Measurements from ENCODE around the gene QRFP. TPM values are rescaled to one million over a fixed set of nuclear protein-coding genes. Genes with fewer than 3 reads are reported as not detected.

The QRFP gene
- total RNA-seq, 1 donor from 2014 or later: not detected

GRCh38 chr9:130870491-130871381 lies 25.9 kb downstream of the QRFP start:
- ATAC-seq (ENCODE audit: low read depth): peak; percentile 68
- H3K4me3 Mint-ChIP-seq: no peak overlapping the region
- intact Hi-C loops (cut with micrococcal nuclease): loop anchor here (1.0 kb wide), 1 partner anchor 71 kb away; no protein-coding TSS in a partner anchor
- H3K9me3 Mint-ChIP-seq: no peaks in the 10 kb centered on the region
- ChIA-PET CTCF (interaction anchor here (0.9 to 9.3 kb wide), 13 partner anchors 10 to 183 kb away, joined by 3 to 161 read pairs (median 5); no protein-coding TSS in a partner anchor), POLR2A (interaction anchor here (1.9 kb wide), 1 partner anchor 176 kb away, joined by 6 read pairs; no protein-coding TSS in a partner anchor)
- no peak for DNase-seq
- H3K27me3 Mint-ChIP-seq: no peaks in the 10 kb centered on the region
- no peak for TF ChIP-seq CTCF (IDR thresholded peaks at IDR 0.05)
- peaks cover 19% of the 10 kb centered on the region for H3K4me1 Mint-ChIP-seq
- peak overlapping the region; percentile 75 for H3K27ac Mint-ChIP-seq
- peaks cover 47% of the 10 kb centered on the region for H3K36me3 Mint-ChIP-seq (ENCODE audit: low read depth)

- H3K4me1 Mint-ChIP-seq: peaks cover 19% of the 10 kb centered on the region
Observed at GRCh38 chr9:130869250-130869649, 27.4 kb downstream of the QRFP start.

GRCh38 chr9:130868230-130868629 lies 28.4 kb downstream of the QRFP start:
- Mint-ChIP-seq H3K36me3 (ENCODE audit: low read depth) (peaks cover 39% of the 10 kb centered on the region), H3K4me3 (no peak overlapping the region), H3K27me3 (no peaks in the 10 kb centered on the region), H3K4me1 (peaks cover 19% of the 10 kb centered on the region), H3K9me3 (no peaks in the 10 kb centered on the region), H3K27ac (no peak overlapping the region)
- ChIA-PET CTCF (interaction anchor here (9.3 kb wide), 1 partner anchor 179 kb away, joined by 161 read pairs; no protein-coding TSS in a partner anchor), POLR2A (no interaction called here)
- DNase-seq: no peak
- ATAC-seq (ENCODE audit: low read depth): no peak
- no peak for TF ChIP-seq CTCF (IDR thresholded peaks at IDR 0.05)
- intact Hi-C loops (cut with micrococcal nuclease): no loop called here

More at GRCh38 chr9:130869250-130869649, 27.4 kb downstream of the QRFP start:
- Mint-ChIP-seq H3K4me3 (no peak overlapping the region), H3K9me3 (no peaks in the 10 kb centered on the region), H3K27ac (no peak overlapping the region), H3K27me3 (no peaks in the 10 kb centered on the region), H3K36me3 (ENCODE audit: low read depth) (peaks cover 44% of the 10 kb centered on the region)
- CTCF ChIA-PET: interaction anchor here (1.0 to 9.3 kb wide), 13 partner anchors 10 to 185 kb away, joined by 3 to 161 read pairs (median 5); no protein-coding TSS in a partner anchor
- ATAC-seq (ENCODE audit: low read depth) (no peak), DNase-seq (no peak)
- POLR2A ChIA-PET: interaction anchor here (1.9 kb wide), 1 partner anchor 177 kb away, joined by 6 read pairs; no protein-coding TSS in a partner anchor
- intact Hi-C loops (cut with micrococcal nuclease): no loop called here
- no peak for TF ChIP-seq CTCF (IDR thresholded peaks at IDR 0.05)

- ATAC-seq (ENCODE audit: low read depth) (no peak), DNase-seq (no peak)
- Mint-ChIP-seq H3K4me3 (no peak overlapping the region), H3K36me3 (ENCODE audit: low read depth) (peaks cover 39% of the 10 kb centered on the region), H3K27ac (no peak overlapping the region), H3K27me3 (no peaks in the 10 kb centered on the region), H3K9me3 (no peaks in the 10 kb centered on the region), H3K4me1 (peaks cover 19% of the 10 kb centered on the region)
- POLR2A ChIA-PET: interaction anchor here (0.5 kb wide), 1 partner anchor 41 kb away, joined by 3 read pairs; no protein-coding TSS in a partner anchor
- intact Hi-C loops (cut with micrococcal nuclease): no loop called here
- CTCF ChIA-PET: interaction anchor here (1.0 to 9.3 kb wide), 5 partner anchors 59 to 180 kb away, joined by 3 to 161 read pairs (median 4); no protein-coding TSS in a partner anchor
- TF ChIP-seq CTCF (IDR thresholded peaks at IDR 0.05): no peak
Observed at GRCh38 chr9:130867556-130867955, 29.1 kb downstream of the QRFP start.

GRCh38 chr9:130866474-130866965 lies 30.1 kb downstream of the QRFP start:
- peaks cover 34% of the 10 kb centered on the region for H3K36me3 Mint-ChIP-seq (ENCODE audit: low read depth)

More at GRCh38 chr9:130866474-130866965, 30.1 kb downstream of the QRFP start:
- peak; percentile 33 for DNase-seq
- Mint-ChIP-seq H3K9me3 (no peaks in the 10 kb centered on the region), H3K27ac (no peak overlapping the region), H3K4me3 (no peak overlapping the region), H3K4me1 (peaks cover 18% of the 10 kb centered on the region), H3K27me3 (no peaks in the 10 kb centered on the region)
- ATAC-seq (ENCODE audit: low read depth): peak; percentile 56
- ChIA-PET CTCF (interaction anchor here (0.7 to 9.3 kb wide), 16 partner anchors 9 to 186 kb away, joined by 3 to 161 read pairs (median 4); no protein-coding TSS in a partner anchor), POLR2A (no interaction called here)
- no peak for TF ChIP-seq CTCF (IDR thresholded peaks at IDR 0.05)
- intact Hi-C loops (cut with micrococcal nuclease): loop anchor here (1.0 kb wide), 2 partner anchors 75 to 180 kb away; no protein-coding TSS in a partner anchor
